T-cell (primary cell): Measurements from ENCODE around the gene SRRM2. TPM values are rescaled to one million over a fixed set of nuclear protein-coding genes. Genes with fewer than 3 reads are reported as not detected.

Experiments
- ATAC-seq, 4 experiments: fragments of 200-7000 bp in 3 of 4; fragments of 150-1000 bp in 1 of 4; cut with Tn5 transposase; replicated peaks in 1 of 4; 1 replicate in 3 of 4; 2 replicates in 1 of 4; pipeline ENCODE4 v1.10.0; 2021; ENCODE audit warnings: moderate library complexity in 3 of 4, mild to moderate bottlenecking in 2 of 4, moderate number of reproducible peaks in 1 of 4
- CTCF ChIA-PET, 2 donors: fragments of 300-600 bp; sonication (Branson Sonifier 250); formaldehyde crosslinking; loops; one replicate each; lab custom pipeline; 2022; ENCODE audit warnings: antibody characterized with exemption in 2 of 2; lab: Charles Lee
- POLR2A ChIA-PET, 2 donors: fragments of 300-600 bp; sonication (Branson Sonifier 250); formaldehyde crosslinking; loops; one replicate each; lab custom pipeline; 2022; ENCODE audit warnings: antibody characterized with exemption in 2 of 2; lab: Charles Lee
- DNase-seq, 35 experiments: peaks; one replicate each; pipeline versions ENCODE4 v3.0.0 to v3.0.0-alpha.2; 2013 to 2023
- H3K27ac ChIP-seq: one replicate; pipeline ENCODE4 v1.5.1; 2013; ENCODE audit warnings: low read length
- H3K27me3 ChIP-seq, 2 experiments: replicated peaks in 1 of 2; 1 replicate in 1 of 2; 2 replicates in 1 of 2; pipeline versions ENCODE4 v1.6.1 to v1.7.0; 2013; ENCODE audit warnings: low read length in 1 of 2, mixed read lengths in 1 of 2; ENCODE audit not compliant: control insufficient read depth in 2 of 2, insufficient read depth in 2 of 2; ENCODE audit errors: extremely low read depth in 1 of 2
- H3K36me3 ChIP-seq, 2 donors: 1 replicate in 1 of 2; 2 replicates in 1 of 2; pipeline versions ENCODE4 v1.6.1 to v1.7.0; 2013; ENCODE audit warnings: low read length in 1 of 2; ENCODE audit not compliant: control insufficient read depth in 2 of 2, insufficient read depth in 1 of 2; ENCODE audit errors: extremely low read depth in 1 of 2
- H3K4me1 ChIP-seq, 2 experiments: 1 replicate in 1 of 2; 2 replicates in 1 of 2; pipeline versions ENCODE4 v1.6.1 to v1.7.0; 2013; ENCODE audit warnings: low read length in 2 of 2, mixed read lengths in 1 of 2; ENCODE audit not compliant: insufficient read depth in 2 of 2, control insufficient read depth in 1 of 2; ENCODE audit errors: extremely low read depth in 1 of 2
- H3K4me3 ChIP-seq, 2 donors: 1 replicate in 1 of 2; 2 replicates in 1 of 2; pipeline versions ENCODE4 v1.5.1 to v1.7.0; 2013; ENCODE audit warnings: mild to moderate bottlenecking in 2 of 2, low read length in 1 of 2, moderate library complexity in 1 of 2; ENCODE audit not compliant: control insufficient read depth in 1 of 2; ENCODE audit errors: extremely low read depth in 1 of 2
- H3K9me3 ChIP-seq: 2 replicates; pipeline ENCODE4 v1.7.0; 2013
- H3K27ac Mint-ChIP-seq, 2 donors: one replicate each; pipeline ENCODE4 v1.8.0; 2020 to 2021; ENCODE audit warnings: mild to moderate bottlenecking in 2 of 2, mixed read lengths in 2 of 2
- H3K27me3 Mint-ChIP-seq, 2 donors: one replicate each; pipeline ENCODE4 v1.8.0; 2021 to 2022; ENCODE audit warnings: mixed read lengths in 2 of 2
- H3K36me3 Mint-ChIP-seq: one replicate; pipeline ENCODE4 v1.8.0; 2021; ENCODE audit warnings: mixed read lengths
- H3K4me1 Mint-ChIP-seq, 3 donors: one replicate each; pipeline ENCODE4 v1.8.0; 2020 to 2022; ENCODE audit warnings: mixed read lengths in 3 of 3, mild to moderate bottlenecking in 1 of 3
- H3K4me3 Mint-ChIP-seq, 3 donors: one replicate each; pipeline ENCODE4 v1.8.0; 2020 to 2022; ENCODE audit warnings: mild to moderate bottlenecking in 3 of 3, mixed read lengths in 3 of 3, moderate library complexity in 3 of 3
- H3K9me3 Mint-ChIP-seq, 3 donors: one replicate each; pipeline ENCODE4 v1.8.0; 2020 to 2022; ENCODE audit warnings: mixed read lengths in 3 of 3
- WGBS: methylation state at CpG from one replicate; pipeline ENCODE4 v1.1.5; 2013; ENCODE audit warnings: missing lambda C conversion rate; ENCODE audit not compliant: insufficient coverage; 5-methylcytosine and 5-hydroxymethylcytosine counted together
- total RNA-seq, 35 experiments: library from RNA in 6 of 35; stranded (reverse) in 6 of 35; fragments of 120-200 nt in 1 of 35; gene quantifications; one replicate each; pipeline versions ENCODE4 v1.2.1 to v1.2.4 and lab custom pipeline; 2013 to 2026

Gene SRRM2
- total RNA-seq, 5 donors from 2014 or later (not counting 1 experiment from before 2014, with no cell fraction given): 784 to 1,343 (median 947) TPM

- H3K9me3 ChIP-seq: no peaks in the 10 kb centered on the region
- H3K27me3 ChIP-seq: peaks cover 0 to 55% of the 10 kb centered on the region in 2 experiments
- peaks cover 0 to 26% of the 10 kb centered on the region in 2 experiments for H3K4me1 ChIP-seq
- H3K27ac ChIP-seq: no peak overlapping the region
- 74% methylated on average over 2 of the region's 3 CpGs for WGBS
- ChIA-PET CTCF (no interaction called here), POLR2A (no interaction called here)
- peak overlapping the region in 1 of 3 donors; percentile 84 for H3K4me3 Mint-ChIP-seq
- H3K36me3 ChIP-seq: no peaks in the 10 kb centered on the region
- peaks cover 4 to 30% of the 10 kb centered on the region in 2 donors for H3K27me3 Mint-ChIP-seq
- H3K27ac Mint-ChIP-seq: no peak overlapping the region
- peaks cover 0 to 13% (median 3%) of the 10 kb centered on the region in 3 donors for H3K4me1 Mint-ChIP-seq
- ATAC-seq (no peak), DNase-seq (no peak)
- H3K36me3 Mint-ChIP-seq: no peaks in the 10 kb centered on the region
- H3K9me3 Mint-ChIP-seq: no peaks in the 10 kb centered on the region
- H3K4me3 ChIP-seq: no peak overlapping the region
These were observed 34.4 kb downstream of the SRRM2 start for GRCh38 chr16:2786826-2787151.

GRCh38 chr16:2787406-2787805 lies 35.0 kb downstream of the SRRM2 start, which contains the start of gene PRSS33:
Gene PRSS33, minus strand, starts transcription at chr16:2787560. Its CDS starts 1,013 bp downstream, at chr16:2786547.
- no peaks in the 10 kb centered on the region for H3K36me3 Mint-ChIP-seq
- H3K36me3 ChIP-seq: no peaks in the 10 kb centered on the region
- peak within 1 kb of the TSS in 2 of 3 donors; percentile 54 to 84 for H3K4me3 Mint-ChIP-seq
- no peak for ATAC-seq
- peaks cover 6 to 34% of the 10 kb centered on the region in 2 donors for H3K27me3 Mint-ChIP-seq
- WGBS: 16% methylated on average over 8 of the region's 10 CpGs
- no peak within 1 kb of the TSS for H3K27ac Mint-ChIP-seq
- peaks cover 0 to 55% of the 10 kb centered on the region in 2 experiments for H3K27me3 ChIP-seq
- no peaks in the 10 kb centered on the region for H3K9me3 Mint-ChIP-seq
- no peak for DNase-seq
- ChIA-PET POLR2A (no interaction called here), CTCF (interaction anchor here in 1 of 2 donors (0.6 kb wide), 1 partner anchor 9 kb away, joined by 3 read pairs; no protein-coding TSS in a partner anchor)
- H3K27ac ChIP-seq: no peak within 1 kb of the TSS
- peaks cover 0 to 26% of the 10 kb centered on the region in 2 experiments for H3K4me1 ChIP-seq
- no peak within 1 kb of the TSS for H3K4me3 ChIP-seq
- H3K4me1 Mint-ChIP-seq: peaks cover 0 to 13% (median 3%) of the 10 kb centered on the region in 3 donors
- H3K9me3 ChIP-seq: no peaks in the 10 kb centered on the region

- no peak overlapping the region for H3K27ac Mint-ChIP-seq
- no peaks in the 10 kb centered on the region for H3K9me3 ChIP-seq
- H3K4me1 Mint-ChIP-seq: peaks cover 0 to 13% (median 3%) of the 10 kb centered on the region in 3 donors
- H3K27ac ChIP-seq: no peak overlapping the region
- no peaks in the 10 kb centered on the region for H3K36me3 Mint-ChIP-seq
- no peak overlapping the region for H3K4me3 Mint-ChIP-seq
- DNase-seq: no peak
- peaks cover 0 to 55% of the 10 kb centered on the region in 2 experiments for H3K27me3 ChIP-seq
- no peaks in the 10 kb centered on the region for H3K9me3 Mint-ChIP-seq
- CTCF ChIA-PET: interaction anchor here in 1 of 2 donors (0.6 kb wide), 1 partner anchor 8 kb away, joined by 3 read pairs; no protein-coding TSS in a partner anchor
- H3K27me3 Mint-ChIP-seq: peaks cover 6 to 35% of the 10 kb centered on the region in 2 donors
- H3K4me1 ChIP-seq: peaks cover 0 to 26% of the 10 kb centered on the region in 2 experiments
- WGBS: 55% methylated on average over 7 of the region's 7 CpGs
- H3K4me3 ChIP-seq: no peak overlapping the region
- no peaks in the 10 kb centered on the region for H3K36me3 ChIP-seq
- POLR2A ChIA-PET: no interaction called here
- no peak for ATAC-seq
These were observed 35.5 kb downstream of the SRRM2 start for GRCh38 chr16:2787961-2788360.

- Histone ChIP-seq H3K9me3 (no peaks in the 10 kb centered on the region), H3K27ac (no peak overlapping the region), H3K36me3 (no peaks in the 10 kb centered on the region), H3K4me3 (no peak overlapping the region), H3K27me3 (peaks cover 0 to 55% of the 10 kb centered on the region in 2 experiments), H3K4me1 (peaks cover 0 to 15% of the 10 kb centered on the region in 2 experiments)
- 42% methylated on average over 2 of the region's 5 CpGs for WGBS
- POLR2A ChIA-PET: no interaction called here
- Mint-ChIP-seq H3K27me3 (peaks cover 13 to 45% of the 10 kb centered on the region in 2 donors), H3K4me3 (no peak overlapping the region), H3K27ac (no peak overlapping the region), H3K36me3 (no peaks in the 10 kb centered on the region), H3K4me1 (peaks cover 0 to 10% (median 0%) of the 10 kb centered on the region in 3 donors), H3K9me3 (no peaks in the 10 kb centered on the region)
- ATAC-seq (no peak), DNase-seq (no peak)
- CTCF ChIA-PET: no interaction called here
These were observed 38.2 kb downstream of the SRRM2 start for GRCh38 chr16:2790631-2791030.

DNA sequence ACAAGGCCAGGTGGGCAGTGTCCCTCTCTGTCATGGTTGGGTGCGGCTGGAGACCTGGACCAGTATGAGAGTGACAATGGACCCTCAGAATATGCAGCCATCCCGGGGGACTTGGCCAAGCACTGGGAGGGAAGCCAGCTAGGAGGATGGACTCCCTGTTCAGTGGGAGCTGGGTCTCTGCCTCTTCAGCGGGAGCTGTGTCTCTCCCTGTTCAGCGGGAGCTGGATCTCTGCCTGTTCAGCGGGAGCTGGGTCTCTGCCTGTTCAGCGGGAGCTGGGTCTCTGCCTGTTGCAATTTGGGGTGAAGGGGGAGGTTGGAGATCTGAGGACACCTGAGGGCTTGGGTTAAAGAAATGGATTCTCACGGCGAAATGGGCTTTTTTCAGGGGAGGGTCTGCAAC lies 38.7 kb downstream of the SRRM2 start:
- Histone ChIP-seq H3K36me3 (no peaks in the 10 kb centered on the region), H3K27me3 (peaks cover 0 to 53% of the 10 kb centered on the region in 2 experiments), H3K9me3 (no peaks in the 10 kb centered on the region), H3K4me3 (no peak overlapping the region), H3K27ac (no peak overlapping the region), H3K4me1 (peaks cover 0 to 10% of the 10 kb centered on the region in 2 experiments)
- H3K4me3 Mint-ChIP-seq: no peak overlapping the region
- ChIA-PET CTCF (no interaction called here), POLR2A (no interaction called here)
- H3K36me3 Mint-ChIP-seq: no peaks in the 10 kb centered on the region
- peaks cover 13 to 45% of the 10 kb centered on the region in 2 donors for H3K27me3 Mint-ChIP-seq
- no peaks in the 10 kb centered on the region for H3K9me3 Mint-ChIP-seq
- peaks cover 0 to 7% (median 0%) of the 10 kb centered on the region in 3 donors for H3K4me1 Mint-ChIP-seq
- DNase-seq (no peak), ATAC-seq (no peak)
- WGBS: 80% methylated on average over 6 of the region's 8 CpGs
- no peak overlapping the region for H3K27ac Mint-ChIP-seq

- no peaks in the 10 kb centered on the region for H3K9me3 ChIP-seq
- no peak overlapping the region for H3K27ac ChIP-seq
- CTCF ChIA-PET: no interaction called here
- H3K4me1 ChIP-seq: no peaks in the 10 kb centered on the region
- ATAC-seq (no peak), DNase-seq (no peak)
- peaks cover 13 to 47% of the 10 kb centered on the region in 2 donors for H3K27me3 Mint-ChIP-seq
- no peaks in the 10 kb centered on the region for H3K9me3 Mint-ChIP-seq
- WGBS: 94% methylated on average over 3 of the region's 10 CpGs
- no peaks in the 10 kb centered on the region for H3K36me3 Mint-ChIP-seq
- no peak overlapping the region for H3K4me3 ChIP-seq
- peaks cover 0 to 43% of the 10 kb centered on the region in 2 experiments for H3K27me3 ChIP-seq
- H3K4me1 Mint-ChIP-seq: peaks cover 0 to 2% (median 0%) of the 10 kb centered on the region in 3 donors
- POLR2A ChIA-PET: no interaction called here
- H3K4me3 Mint-ChIP-seq: no peak overlapping the region
- no peak overlapping the region for H3K27ac Mint-ChIP-seq
- no peaks in the 10 kb centered on the region for H3K36me3 ChIP-seq
These were observed 40.5 kb downstream of the SRRM2 start for GRCh38 chr16:2792940-2793339.
